GM18508 (cell line): ENCODE measurements around the gene UBE2E2.
"Not testable (repeated sequence)": the region's sequence is repeated elsewhere in the genome, so short reads cannot be mapped to it uniquely, and the experiment has no call there.

Experiments
- ATAC-seq: cut with Tn5 transposase; IDR thresholded peaks from one replicate; pipeline ENCODE4 v1.9.1; 2021; ENCODE audit warnings: moderate number of reproducible peaks; ENCODE audit not compliant: insufficient read depth, unreplicated experiment

The UBE2E2 gene

DNA sequence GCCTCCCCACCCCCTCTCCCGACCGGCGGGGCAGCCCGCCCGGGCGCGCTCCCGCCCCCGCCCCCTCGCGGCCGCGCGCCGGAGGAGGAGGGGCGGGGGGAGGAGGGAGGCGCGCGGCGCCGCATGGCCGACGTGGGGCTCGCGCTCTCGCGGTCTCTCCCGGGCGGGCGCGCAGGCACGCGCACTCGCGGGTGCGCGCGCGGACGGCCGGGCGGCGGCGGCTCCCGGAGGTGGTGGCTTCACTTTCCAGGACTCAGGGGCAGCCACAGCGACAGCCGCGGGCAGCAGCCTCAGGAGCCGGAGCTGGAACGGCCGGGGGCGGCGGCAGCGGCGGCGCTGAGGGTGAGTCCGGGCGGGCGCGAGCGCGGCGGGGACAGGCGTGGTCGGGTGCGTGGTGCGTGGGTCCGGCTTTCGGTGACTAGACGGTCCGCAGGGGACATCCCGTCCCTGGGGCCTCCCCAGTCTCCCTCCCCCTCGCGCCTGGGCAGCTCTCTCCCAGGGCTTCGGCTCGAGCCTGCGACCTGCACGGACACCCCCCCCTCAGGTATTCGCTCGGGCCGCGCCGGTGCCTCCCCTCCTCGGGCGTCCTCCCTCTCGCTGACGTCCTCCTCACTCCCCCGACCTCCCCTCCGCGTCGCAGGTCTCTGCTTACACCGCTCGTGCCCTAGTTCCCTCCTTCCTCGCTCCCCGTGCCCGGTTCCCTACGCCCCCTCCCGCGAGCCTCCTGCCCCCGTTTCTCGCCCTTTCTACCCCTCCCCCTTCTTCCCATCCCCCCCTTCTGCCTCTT is at the start of gene UBE2E2:
Gene UBE2E2 (plus strand): TSS at position 407 of the 787 bp plus-strand sequence.
- ATAC-seq: no peak

DNA sequence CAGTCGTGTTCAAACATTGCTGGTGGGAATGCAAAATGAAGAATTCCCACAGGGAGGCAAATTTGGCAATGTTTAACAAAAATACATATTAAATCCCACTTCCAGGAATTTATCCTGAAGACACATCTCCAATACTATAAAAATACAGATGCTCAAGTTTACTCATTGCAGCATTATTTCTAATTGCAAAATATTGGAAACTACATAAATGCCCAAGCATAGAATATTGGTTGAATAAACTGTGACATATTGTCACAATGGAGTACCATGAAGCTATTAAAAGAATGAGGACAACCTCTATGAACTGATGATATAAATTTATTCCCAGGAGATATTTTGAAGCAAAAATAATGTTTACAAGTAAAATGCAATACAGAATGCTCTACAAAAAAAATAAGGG is 49.7 kb upstream of the UBE2E2 start:
- no peak for ATAC-seq

DNA sequence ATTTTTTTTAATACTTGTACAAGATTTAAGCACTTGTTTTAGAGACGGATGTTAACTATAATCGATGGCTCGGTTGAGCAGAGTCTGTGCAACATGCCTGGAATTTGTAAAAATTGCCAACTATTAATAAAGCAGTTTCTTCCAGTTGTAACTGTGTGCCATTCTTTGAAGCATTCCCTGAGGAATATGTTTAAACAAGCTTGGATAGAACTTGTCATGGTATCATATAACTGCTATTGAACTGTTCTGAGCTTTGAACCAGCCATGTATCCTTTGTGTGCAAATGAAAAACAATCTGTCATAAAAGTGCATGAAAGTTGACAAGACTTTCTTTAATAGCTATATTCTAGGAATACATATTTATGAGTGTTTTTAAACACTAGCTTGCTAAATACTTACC is 45.8 kb upstream of the UBE2E2 start:
- no peak for ATAC-seq

GRCh38 chr3:23159929-23160328 is 43.2 kb upstream of the UBE2E2 start:
- ATAC-seq: no peak

GRCh38 chr3:23161308-23161707 is 41.8 kb upstream of the UBE2E2 start:
- no peak for ATAC-seq

DNA sequence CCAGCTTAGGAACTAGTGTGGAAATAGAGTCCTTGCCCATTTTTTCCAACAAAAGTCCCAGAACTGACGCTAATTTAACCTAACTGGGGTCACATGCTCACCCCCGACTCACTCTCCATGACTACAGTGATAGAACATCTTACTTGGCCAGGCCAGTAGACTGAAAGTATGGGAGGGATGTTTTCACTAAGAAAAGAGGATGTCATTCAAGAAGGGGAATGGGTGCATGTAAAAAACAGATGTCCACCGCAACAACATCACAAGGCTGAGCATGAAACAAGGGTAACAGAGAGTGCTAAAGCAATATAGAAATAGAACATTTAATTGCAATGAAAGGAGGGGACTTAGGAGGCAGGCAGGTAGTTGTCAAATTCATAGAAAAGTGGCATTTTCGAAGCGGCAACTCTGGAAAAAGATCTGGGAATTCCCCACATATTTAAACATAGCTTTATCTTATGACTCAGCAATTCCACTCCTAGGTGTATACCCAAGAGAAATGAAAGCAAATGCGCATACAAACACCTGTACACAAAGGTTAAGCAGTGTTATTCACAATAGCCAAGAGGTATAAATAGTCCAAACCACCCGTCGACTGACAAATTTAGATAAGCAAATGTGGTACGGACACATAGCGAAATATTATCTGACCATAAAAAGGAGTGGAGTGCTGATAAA is 41.1 kb upstream of the UBE2E2 start:
- peak; percentile 49 for ATAC-seq

DNA sequence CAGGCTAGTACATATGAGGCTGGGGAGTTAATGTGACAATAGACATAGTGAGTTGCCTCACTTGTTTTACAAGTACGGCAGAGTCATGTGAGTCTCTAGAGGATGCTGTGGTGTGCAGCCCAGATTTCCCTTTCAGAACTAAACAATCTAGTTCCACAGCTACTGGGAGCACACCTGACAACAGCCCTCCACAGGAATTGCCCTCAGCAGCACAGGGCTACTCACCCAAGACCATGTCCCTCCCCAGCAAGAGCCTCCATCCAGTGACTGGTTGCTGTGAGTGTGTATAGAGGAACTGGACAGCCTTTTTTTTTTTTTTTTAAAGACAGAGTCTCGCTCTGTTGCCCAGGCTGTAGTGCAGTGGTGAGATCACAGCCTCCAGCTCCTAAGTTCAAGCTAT is 40.2 kb upstream of the UBE2E2 start:
- ATAC-seq: peak; percentile 27

GRCh38 chr3:23164746-23165145 is 38.4 kb upstream of the UBE2E2 start:
- no peak for ATAC-seq

DNA sequence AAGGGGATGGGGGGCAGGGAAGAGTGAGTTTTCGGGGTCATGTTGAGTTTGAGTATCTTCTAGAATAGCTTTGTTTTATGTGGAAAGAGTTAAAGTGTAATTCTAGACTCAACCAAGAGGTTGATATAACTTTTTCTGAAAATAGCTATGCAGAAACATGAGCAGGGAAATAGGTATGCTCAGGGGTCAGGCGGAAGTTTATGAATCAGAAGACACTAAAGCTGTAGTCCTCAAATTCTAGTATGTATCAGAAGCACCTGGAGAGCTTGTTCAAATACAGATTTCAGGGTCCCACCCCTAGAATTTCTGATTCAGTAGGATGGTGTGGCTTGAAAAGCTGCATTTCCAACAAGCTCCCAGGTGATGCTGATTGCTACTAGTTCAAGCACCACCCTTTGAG is 37.6 kb upstream of the UBE2E2 start:
- ATAC-seq: no peak

- ATAC-seq: no peak
Measured at GRCh38 chr3:23166276-23166675, 36.9 kb upstream of the UBE2E2 start.

- ATAC-seq: no peak
Measured at GRCh38 chr3:23166845-23167244, 36.3 kb upstream of the UBE2E2 start.

- no peak for ATAC-seq
Measured at GRCh38 chr3:23169551-23169950, 33.6 kb upstream of the UBE2E2 start.

DNA sequence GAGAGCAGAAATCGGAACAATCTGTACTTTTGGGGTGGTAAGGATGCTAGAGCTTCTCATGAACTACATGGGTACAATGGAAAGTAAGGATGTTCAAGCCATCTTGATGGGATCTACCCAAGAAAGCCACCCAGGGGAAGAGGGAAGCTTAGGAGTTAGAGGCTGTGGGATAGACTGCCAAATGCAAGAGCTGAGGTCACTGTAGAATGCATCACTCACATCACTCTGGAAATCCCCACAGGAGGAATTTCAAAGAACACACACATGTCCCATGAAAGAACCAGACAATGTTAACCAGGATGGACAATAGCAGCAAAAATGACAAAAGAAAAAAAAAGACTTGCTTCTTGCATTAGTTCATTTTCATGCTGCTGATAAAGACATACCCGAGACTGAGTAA is 32.8 kb upstream of the UBE2E2 start:
- ATAC-seq: no peak

- ATAC-seq: no peak
Measured at GRCh38 chr3:23172059-23172458, 31.1 kb upstream of the UBE2E2 start.

DNA sequence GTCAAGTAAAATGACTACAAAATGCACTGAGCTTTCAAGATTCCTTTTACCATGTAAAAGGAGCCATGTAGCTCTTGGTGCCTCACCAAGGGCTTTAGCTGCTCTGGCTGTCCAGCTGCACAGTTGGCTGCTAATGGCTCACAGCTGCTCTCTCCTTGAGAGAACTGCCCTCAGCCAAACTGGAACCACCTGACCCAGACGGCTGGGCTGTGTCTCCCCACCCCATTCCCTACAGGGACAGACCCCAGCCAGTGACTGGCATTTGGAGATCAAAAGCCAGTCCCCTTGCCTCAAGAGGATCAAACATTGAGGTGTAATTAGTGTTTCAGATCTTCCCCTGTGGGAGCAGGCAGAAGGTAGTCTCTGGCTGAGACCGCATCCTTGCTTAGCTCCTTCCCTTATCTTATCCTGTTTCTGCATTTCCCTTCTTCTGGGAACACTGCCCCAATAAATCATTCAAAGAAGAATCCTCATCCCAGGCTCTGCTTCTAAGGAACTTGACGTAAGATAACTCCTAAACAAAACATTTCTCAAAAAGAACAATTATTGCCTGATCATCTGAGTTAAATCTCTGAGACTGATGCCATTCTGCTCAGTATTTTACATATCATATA is 28.6 kb upstream of the UBE2E2 start:
- no peak for ATAC-seq

DNA sequence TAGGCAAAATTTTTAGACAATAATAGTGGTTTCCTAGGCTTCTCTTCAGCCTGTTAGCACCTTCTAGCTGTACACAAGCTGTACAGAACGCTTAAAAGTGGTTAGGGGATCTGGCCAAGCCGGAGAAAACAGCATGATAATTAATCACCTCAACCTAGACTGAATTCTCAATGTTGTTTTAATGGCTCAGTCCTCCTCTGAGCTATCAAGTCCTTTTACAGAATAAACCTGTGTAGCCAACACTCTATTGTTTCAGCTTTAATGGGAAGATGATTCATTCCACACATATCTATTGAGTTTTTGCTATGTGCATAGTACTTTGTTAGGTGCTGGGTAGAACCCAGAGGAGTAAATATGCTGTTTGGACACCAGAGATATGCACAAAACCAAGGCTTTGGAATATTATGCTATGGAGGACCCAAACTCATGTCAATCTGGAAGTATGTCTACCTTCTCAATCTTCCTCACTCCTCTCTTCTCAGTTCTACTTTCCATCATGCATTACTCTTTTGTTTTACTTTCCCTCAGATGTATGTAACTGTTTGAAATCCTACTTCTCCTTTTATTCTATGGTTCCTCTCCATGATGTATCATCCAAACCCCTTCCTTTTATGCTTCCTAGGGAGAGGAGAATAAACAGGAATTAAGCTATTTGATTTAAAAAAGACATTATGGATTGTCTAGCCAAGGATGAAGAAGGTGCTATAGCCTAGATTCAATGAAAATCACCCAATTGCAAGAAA is 27.6 kb upstream of the UBE2E2 start:
- no peak for ATAC-seq

DNA sequence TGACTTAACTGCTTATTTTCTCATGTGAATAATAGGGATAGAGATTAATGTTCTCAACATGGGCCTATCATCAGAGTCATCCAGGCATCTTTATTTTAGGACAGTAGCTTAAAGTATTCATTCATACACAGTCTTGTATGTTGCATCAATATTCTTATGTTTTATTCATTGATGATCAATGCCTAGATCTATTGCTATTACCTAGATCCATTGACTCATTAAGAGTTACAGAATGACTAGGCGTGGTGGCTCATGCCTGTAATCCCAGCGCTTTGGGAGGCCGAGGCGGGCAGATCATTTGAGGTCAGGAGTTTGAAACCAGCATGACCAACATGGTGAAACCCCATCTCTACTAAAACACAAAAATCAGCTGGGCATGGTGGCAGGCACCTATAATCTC is 26.3 kb upstream of the UBE2E2 start:
- ATAC-seq: not testable (repeated sequence)

DNA sequence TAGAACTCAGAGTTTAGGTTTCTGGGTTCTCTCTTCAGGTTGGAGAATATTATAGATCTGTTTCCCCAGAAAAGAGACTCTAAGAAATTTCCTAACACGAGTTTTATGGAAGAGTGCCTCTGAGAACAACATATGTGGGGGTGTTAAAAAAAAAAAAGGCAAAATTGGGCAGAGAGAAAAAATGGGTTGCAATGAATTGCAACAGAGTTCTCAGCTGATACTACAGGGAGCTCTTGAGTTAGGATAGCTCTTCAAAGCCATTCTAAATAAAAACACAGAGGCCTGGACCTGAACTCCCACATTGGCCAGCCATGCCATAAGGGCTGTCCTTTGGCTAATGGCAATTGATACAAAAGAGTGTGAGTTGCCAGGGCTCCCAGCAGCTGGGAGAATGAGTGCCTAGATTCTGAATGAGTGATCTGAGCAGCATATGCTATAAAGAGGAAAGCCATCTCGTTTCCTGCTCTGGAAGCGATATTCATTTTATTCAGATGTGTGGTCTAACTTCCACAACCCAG is 20.1 kb upstream of the UBE2E2 start:
- ATAC-seq: no peak

DNA sequence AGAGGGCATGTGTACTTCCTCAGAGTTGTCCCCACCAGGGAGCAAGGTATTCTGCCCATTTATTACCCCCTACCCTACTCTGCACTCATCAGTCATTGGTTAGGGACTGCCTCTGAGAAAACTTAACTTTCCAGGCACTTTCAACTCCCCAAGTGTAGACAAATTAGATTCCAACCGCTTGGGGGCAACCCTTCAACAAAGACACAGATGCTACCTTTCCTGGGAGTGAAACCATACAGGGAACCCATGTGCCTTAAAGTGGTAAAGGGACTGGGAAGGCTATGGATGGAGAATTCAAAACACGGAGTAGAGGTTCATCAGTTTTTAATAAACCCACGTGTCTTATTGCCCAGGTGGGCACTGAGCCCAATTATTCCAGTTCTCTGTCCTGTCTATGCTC is 19.4 kb upstream of the UBE2E2 start:
- no peak for ATAC-seq

DNA sequence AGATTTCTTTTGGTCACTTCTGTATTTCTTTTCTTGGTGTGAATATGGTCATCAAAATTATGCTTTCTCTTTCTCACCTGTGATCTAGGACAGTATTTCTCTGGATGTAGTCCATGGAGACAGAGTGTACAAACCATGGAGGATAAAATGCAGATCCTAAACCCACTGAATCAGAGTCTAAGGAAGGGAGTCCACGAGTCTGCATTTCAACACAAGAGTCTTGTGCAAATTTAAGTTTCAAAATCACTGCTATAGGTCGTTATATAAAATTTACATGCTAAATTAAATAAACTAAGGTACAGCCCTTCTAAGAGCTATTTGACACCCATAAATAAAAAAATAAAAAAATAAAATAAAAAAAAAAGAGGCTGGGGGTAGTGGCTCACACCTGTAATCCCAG is 17.3 kb upstream of the UBE2E2 start:
- no peak for ATAC-seq

- no peak for ATAC-seq
Measured at GRCh38 chr3:23189187-23189586, 13.9 kb upstream of the UBE2E2 start.
